ENCODE results near the gene TNFRSF18.

DNA sequence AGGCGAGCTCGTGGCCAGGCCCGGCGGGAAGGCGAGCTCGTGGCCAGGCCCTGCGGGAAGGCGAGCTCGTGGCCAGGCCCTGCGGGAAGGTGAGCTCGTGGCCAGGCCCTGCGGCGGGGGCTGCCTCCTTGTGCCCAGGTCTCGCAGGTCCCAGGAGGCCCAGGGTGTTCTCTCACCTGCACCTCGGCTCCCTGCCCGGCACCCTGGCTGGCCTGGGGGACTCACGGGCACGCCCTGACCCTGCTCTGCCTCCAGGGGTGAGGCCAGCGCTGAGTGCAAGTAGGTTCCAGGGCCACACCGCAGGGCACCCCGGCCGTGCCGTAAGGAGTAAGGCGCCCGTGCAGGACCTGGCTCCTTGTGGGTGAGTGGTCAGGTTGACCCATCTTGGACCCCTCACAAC lies 21.0 kb upstream of the TNFRSF18 start:
- TF ChIP-seq POLR2AphosphoS5 (IDR thresholded peaks at IDR 0.05; ENCODE audit: low read depth) (no peak), JUNB (IDR thresholded peaks at IDR 0.05; ENCODE audit: unreplicated experiment) (no peak), ZNF331 (CRISPR knock-in tag; IDR thresholded peaks at IDR 0.05; ENCODE audit: low read depth) (no peak), EZH2phosphoT487 (IDR thresholded peaks at IDR 0.05; ENCODE audit: unreplicated experiment) (no peak), CREB1 (CRISPR knock-in tag; IDR thresholded peaks at IDR 0.05; ENCODE audit: low read depth) (no peak)
- TF ChIP-seq, protein P1, sequence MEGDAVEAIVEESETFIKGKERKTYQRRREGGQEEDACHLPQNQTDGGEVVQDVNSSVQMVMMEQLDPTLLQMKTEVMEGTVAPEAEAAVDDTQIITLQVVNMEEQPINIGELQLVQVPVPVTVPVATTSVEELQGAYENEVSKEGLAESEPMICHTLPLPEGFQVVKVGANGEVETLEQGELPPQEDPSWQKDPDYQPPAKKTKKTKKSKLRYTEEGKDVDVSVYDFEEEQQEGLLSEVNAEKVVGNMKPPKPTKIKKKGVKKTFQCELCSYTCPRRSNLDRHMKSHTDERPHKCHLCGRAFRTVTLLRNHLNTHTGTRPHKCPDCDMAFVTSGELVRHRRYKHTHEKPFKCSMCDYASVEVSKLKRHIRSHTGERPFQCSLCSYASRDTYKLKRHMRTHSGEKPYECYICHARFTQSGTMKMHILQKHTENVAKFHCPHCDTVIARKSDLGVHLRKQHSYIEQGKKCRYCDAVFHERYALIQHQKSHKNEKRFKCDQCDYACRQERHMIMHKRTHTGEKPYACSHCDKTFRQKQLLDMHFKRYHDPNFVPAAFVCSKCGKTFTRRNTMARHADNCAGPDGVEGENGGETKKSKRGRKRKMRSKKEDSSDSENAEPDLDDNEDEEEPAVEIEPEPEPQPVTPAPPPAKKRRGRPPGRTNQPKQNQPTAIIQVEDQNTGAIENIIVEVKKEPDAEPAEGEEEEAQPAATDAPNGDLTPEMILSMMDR (conservative IDR thresholded peaks at IDR 0.05; ENCODE audit: low read depth in 2 of 2), result no peak
- TF ChIP-seq, protein P2, sequence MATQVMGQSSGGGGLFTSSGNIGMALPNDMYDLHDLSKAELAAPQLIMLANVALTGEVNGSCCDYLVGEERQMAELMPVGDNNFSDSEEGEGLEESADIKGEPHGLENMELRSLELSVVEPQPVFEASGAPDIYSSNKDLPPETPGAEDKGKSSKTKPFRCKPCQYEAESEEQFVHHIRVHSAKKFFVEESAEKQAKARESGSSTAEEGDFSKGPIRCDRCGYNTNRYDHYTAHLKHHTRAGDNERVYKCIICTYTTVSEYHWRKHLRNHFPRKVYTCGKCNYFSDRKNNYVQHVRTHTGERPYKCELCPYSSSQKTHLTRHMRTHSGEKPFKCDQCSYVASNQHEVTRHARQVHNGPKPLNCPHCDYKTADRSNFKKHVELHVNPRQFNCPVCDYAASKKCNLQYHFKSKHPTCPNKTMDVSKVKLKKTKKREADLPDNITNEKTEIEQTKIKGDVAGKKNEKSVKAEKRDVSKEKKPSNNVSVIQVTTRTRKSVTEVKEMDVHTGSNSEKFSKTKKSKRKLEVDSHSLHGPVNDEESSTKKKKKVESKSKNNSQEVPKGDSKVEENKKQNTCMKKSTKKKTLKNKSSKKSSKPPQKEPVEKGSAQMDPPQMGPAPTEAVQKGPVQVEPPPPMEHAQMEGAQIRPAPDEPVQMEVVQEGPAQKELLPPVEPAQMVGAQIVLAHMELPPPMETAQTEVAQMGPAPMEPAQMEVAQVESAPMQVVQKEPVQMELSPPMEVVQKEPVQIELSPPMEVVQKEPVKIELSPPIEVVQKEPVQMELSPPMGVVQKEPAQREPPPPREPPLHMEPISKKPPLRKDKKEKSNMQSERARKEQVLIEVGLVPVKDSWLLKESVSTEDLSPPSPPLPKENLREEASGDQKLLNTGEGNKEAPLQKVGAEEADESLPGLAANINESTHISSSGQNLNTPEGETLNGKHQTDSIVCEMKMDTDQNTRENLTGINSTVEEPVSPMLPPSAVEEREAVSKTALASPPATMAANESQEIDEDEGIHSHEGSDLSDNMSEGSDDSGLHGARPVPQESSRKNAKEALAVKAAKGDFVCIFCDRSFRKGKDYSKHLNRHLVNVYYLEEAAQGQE (IDR thresholded peaks at IDR 0.05; ENCODE audit: unreplicated experiment), result no peak
- TF ChIP-seq, protein P3, sequence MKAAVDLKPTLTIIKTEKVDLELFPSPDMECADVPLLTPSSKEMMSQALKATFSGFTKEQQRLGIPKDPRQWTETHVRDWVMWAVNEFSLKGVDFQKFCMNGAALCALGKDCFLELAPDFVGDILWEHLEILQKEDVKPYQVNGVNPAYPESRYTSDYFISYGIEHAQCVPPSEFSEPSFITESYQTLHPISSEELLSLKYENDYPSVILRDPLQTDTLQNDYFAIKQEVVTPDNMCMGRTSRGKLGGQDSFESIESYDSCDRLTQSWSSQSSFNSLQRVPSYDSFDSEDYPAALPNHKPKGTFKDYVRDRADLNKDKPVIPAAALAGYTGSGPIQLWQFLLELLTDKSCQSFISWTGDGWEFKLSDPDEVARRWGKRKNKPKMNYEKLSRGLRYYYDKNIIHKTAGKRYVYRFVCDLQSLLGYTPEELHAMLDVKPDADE (IDR thresholded peaks at IDR 0.05), result no peak
